Activated CD4-positive, alpha-beta T cell treated with anti-CD3 and anti-CD28 coated beads, Interleukin-2, amount 50 U/mL, for 24 hours (primary cell): Measurements from ENCODE around the gene MGMT.

Source experiments
- DNase-seq, 2 donors: peaks; one replicate each; pipeline ENCODE4 v3.0.0-alpha.2; 2020; ENCODE audit warnings: low read depth in 1 of 2, low spot score in 1 of 2

Gene MGMT

GRCh38 chr10:129517680-129518057, 50.6 kb downstream of the MGMT start:
- no peak for DNase-seq

GRCh38 chr10:129518793-129519192, 51.8 kb downstream of the MGMT start:
- DNase-seq, result no peak

GRCh38 chr10:129520440-129521080, 53.5 kb downstream of the MGMT start:
- DNase-seq, result no peak

DNA sequence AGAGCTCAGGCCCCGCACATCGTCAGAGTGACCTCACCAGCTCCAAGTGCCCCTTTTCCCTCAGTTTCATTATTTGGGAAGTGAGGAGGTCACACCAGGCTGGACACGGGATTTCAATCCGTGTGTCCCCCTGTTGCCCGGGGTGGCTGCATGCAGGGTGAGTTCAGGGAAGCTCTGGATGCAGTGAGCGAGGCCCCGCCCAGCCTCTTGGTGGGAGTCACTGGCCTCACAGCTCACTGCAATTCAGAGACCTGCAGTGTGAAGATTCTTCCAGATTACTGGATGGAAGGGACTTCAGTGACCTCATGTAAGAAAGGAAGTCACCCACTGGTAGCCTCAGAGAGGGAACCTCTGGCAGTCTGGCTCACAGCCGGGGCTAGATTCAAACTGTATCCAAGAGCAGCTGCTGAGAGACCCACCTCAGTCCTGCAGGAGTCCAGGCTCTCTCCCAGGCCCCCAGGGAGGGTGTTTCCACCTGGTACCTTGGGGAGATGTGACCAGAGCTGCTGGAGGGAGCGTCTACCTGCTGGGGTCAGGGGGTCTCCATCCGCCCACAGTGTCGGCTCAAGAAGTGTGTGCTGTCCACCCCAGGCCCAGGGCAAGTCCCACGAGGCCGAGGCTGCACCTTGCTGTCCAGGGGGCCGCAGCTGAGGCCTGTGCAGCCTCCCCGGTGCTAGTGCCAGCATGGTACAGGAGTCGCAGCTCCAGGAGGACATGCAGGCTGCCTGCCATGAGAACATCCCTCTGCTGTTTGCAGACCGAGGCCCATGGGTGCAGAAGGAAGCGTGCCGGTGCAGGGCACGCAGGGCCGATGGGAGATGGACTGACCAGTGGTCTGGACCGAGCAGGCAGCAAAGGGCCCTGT, 54.4 kb downstream of the MGMT start:
- DNase-seq, result no peak

GRCh38 chr10:129522041-129522585, 55.1 kb downstream of the MGMT start:
- DNase-seq, result no peak

DNA sequence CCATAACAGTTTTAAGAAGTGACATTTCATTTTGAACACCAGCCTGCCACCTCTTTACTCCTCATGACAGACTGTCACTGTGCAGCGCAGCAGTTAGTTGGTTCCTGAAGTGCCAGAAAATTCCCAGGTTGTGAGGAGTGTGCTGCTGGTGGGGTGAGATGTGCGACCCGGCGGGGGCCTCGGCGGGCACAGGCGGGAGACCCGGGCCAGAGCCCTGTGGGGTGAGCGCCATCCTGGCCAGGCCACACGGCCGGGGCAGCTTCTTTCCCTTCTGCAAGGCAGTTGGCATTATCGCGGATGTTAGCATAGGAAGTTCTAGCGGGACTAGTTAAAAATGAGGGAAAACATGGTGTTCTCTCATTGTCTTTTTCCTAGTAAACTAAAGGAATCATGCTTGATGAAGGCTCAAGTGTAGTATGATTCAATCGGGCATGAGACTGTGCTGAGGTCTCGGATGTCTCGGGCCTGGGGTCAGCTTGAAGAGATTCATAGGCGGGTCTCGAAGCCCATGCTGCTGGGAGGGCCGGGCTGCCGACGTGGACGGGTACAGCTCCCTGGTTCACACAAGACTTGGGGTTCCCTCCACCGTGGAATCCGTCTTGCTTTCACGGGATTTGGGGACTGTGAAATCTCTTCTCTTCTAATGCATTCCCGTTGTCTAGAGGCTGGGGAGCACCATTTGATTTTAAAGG, 56.1 kb downstream of the MGMT start:
- DNase-seq, result no peak

DNA sequence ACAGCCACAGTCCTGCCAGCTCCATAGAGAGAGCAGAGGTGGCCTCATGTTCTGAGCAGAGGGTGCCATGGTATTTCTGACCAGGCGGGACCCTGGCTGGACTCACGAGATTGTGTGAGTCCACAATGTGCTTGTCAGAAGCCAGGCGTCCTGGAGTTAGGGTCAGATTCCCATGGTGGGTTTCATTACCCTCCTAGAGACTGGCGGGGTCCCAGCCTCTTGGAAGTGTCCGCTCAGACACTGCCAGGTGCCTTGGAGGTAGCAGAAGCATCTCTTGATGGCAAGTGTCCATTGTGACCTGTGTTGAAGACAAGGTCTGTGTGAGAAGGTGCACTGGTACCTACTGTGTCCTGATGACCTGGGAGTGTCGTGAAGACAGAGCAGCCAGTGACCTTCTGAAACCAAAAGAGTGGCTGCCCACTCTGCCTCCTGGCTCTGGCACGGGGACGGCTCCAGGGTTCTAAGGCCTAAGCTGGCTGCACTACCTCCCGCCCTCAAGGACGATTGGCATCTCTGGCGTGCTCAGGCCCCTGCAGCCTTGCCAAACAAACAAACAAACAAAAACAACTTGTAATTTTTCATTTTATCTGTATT, 56.8 kb downstream of the MGMT start:
- DNase-seq, result no peak

GRCh38 chr10:129524936-129525335, 57.9 kb downstream of the MGMT start:
- no peak for DNase-seq

DNA sequence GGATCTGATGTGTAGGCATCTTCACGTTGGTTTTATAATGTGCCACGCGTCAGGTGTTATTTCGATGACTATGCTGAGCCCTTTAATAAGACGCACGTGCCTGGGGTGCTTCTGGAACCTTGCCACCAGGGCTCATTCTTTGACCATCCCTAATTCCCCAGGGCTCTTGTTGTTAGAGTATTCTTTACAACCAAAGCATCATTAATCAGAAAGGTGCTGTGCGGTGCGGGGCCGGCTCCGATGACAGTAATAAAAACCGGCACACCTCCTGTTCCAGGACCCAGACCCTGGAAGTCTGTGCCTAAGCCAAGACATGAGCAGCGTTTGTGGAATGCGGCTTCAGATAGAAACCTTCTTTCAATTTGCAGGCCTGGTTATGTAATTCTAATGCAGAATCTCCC, 58.4 kb downstream of the MGMT start:
- DNase-seq, result no peak

GRCh38 chr10:129526943-129527342, 59.9 kb downstream of the MGMT start:
- no peak for DNase-seq

DNA sequence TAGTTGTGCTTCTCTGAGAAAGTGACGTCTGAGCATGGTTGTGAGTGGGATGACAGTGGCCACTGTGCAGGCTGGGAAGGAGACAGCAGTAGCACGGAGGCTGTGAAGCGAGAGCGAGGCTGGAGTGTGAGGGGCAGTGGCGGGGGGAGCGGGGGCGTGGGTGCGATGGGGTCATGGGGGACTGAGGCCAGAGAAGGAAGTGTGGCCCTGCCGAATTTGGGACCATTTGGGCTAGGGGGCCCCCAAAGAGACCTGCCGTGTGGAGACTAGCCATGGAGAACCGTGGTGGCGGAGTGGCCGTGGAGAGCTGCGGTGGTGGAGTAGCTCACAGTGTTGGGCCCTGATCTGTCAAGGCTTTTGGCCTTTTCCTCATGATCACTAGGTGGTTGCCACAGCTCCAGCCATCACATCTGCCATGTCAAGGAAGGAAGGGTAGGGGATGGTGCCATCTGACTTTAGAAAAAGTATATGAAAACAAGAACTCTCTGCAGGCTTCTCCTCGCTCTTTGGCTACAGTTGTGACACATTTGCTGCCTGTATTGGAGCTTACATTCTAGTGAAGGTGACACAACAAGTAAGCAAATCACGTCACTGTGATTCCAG, 61.4 kb downstream of the MGMT start:
- DNase-seq, result no peak

DNA sequence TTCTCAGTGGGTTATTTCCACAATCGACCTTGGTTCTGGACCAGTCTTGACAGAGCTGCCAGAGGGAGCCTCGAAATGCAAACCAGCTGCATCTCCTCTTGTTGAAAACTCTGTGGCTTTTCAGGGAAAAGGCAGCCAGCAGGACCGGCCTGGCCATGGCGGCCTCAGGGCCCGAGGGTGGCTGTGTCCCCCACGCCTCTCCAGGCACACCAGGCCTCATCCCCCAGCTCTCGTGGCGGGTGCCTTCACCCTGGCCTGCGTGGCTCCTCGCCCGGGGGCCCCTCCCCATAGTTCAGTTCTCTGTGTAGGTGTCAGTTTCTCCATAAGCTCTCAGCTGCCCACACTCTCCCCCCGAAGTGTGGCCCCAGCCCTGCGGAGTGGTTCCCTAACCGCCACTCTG, 63.5 kb downstream of the MGMT start:
- no peak for DNase-seq

DNA sequence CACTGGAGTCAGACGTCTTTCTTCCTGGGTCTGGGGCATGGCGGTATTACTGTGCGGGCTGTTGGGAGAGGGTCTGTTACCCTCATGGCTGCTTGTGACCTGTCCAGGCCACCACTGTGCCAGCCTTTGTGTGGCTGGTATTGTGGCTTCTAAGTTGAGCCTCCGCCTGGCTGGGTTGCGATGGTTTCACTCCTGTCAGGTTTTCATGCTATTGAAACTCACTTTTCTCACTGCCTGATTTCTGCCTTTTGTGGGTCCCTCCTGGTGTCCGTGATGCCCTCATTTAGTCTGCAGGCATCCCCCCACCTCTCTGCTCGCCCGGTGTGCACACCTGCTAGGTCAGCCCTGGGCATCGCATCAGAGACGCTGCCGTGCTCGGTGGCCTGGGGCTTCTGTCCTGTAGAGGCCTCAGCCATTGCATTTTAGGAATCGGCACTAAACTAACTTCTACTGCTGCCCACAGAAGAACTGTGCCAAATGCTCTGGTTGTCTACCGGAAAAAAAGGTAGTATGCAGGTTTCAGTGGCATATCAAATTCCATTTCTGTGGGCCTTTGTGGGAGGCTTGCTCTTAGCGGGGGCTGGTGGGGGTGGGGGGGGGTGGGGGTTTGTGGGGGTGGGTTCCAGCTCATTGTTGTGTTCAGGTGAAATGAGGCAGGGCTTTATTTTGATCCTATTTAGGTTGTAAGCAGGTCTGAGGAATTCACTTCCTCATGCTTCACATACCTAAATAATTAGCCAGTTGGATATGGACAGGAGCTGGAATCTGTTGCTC, 64.3 kb downstream of the MGMT start:
- DNase-seq, result no peak

DNA sequence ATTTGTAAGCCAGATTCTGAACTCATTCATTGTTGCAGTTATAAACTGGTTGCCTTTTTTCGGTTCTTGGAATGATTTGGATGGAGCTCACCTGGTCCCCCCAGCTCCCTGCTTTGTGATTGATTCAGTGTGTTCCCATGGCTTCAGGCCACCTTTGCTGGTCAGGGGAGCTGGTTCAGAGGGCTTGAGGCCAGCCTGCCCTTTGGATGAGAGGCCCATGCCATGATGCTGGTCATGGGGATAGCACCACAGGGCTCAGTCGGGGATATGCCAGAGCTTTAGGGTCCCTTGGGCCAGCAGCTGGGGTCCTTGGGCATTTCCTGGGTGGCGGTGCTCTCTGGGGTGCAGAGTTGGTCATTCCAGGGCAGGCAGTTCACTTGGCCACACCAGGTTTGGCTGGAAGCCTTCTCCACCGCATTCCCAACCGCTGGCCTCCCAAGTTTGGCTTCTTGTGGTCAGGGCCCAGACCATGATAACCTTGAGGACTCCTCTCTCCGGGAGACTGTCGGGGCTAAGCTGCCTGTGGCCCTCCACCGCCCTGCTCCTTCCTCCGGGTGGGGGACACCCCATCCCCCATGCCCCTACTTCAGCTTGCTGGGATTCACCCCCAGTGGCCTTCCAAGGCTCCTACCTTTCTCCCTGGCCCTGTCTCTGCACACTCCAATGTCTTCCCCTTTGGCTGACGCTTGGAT, 65.1 kb downstream of the MGMT start:
- no peak for DNase-seq

DNA sequence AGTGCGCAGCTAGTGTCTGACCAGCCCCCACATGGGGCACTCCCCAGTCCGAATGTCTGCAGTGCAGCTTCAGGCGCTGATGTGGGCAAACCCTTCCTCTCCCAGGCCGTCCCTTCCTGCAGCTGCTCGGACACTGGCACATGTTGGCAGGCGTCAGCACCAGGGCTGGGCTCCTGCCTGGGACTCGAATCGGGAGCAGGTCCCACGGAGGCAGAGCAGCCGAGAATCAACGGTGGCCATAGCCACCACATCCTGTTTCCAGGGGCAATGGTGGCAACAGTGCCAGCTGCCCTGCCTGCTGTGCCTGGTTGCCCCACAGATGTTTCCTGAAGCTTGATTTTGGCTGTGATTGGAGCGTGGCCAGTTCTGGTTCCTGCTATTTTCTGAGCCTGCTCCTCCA, 65.8 kb downstream of the MGMT start:
- DNase-seq, result no peak

- no peak for DNase-seq
These were observed 66.2 kb downstream of the MGMT start for GRCh38 chr10:129533281-129533680.

DNA sequence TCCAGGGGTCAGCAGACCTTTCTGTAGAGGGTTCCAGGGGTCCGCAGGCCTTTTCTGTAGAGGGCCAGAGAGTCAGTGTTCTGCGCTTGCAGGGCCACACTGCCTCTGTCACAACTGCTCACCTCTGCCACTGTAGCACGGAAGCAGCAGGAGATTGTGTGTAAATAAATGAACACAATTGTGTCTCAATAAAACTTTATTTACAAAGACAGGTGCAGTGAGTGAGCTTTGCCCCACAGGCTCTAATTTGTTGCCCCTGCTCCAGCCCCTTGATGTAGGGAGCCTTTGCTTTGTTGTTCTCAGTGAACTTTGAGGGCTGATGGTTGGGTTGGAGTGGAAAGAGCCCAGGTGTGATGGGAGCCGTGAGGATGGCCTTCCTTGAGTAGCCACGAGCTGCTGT, 67.8 kb downstream of the MGMT start:
- no peak for DNase-seq

- DNase-seq, result no peak
These were observed 69.3 kb downstream of the MGMT start for GRCh38 chr10:129536336-129536735.

- no peak for DNase-seq
These were observed 70.1 kb downstream of the MGMT start for GRCh38 chr10:129537151-129537550.

DNA sequence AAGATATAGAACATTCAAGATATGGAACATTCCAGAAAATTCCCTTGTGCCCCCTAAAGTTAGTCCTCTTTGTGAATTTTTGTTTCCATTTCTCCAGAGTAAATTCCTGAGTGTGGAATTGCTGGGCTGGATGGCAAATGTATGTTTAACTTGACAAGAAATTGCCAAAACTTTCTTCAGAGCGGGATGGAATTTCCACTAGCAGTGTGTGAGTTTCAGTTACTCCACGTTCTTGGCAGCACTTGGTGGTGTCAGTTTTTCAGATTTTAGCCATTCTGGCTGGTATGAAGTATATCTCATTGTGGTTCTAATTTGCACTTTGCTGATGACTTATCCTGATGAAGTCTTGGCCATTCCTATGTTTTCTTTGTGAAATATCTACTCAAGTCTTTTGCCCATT, 71.2 kb downstream of the MGMT start:
- no peak for DNase-seq
